HG03575 (cell line): ENCODE measurements around the gene ESAM.
A peak's percentile ranks its signal among the peaks of the same experiment; 100 is the strongest.

Experiments
- ATAC-seq: cut with Tn5 transposase; IDR thresholded peaks from one replicate; pipeline ENCODE4 v1.9.1; 2021; ENCODE audit not compliant: unreplicated experiment, insufficient number of reproducible peaks, low FRiP score; ENCODE audit errors: extremely low read depth

The ESAM gene

GRCh38 chr11:124756033-124756752 lies 5.9 kb downstream of the ESAM start:
- ATAC-seq = no peak

GRCh38 chr11:124754710-124755109 lies 7.4 kb downstream of the ESAM start:
- no peak for ATAC-seq

- no peak for ATAC-seq
Observed at GRCh38 chr11:124754309-124754708, 7.8 kb downstream of the ESAM start.

- no peak for ATAC-seq
Observed at GRCh38 chr11:124753624-124754023, 8.5 kb downstream of the ESAM start.

- no peak for ATAC-seq
Observed at GRCh38 chr11:124753205-124753604, 8.9 kb downstream of the ESAM start.

GRCh38 chr11:124752471-124753102 lies 9.5 kb downstream of the ESAM start:
- no peak for ATAC-seq

GRCh38 chr11:124751741-124752470 lies 10.2 kb downstream of the ESAM start, which contains the start of gene VSIG2:
VSIG2 (minus strand) TSS chr11:124752255; CDS start chr11:124752137, 118 bp downstream.
- no peak for ATAC-seq

GRCh38 chr11:124751391-124751740 lies 10.7 kb downstream of the ESAM start:
- ATAC-seq = no peak

GRCh38 chr11:124749912-124750311 lies 12.2 kb downstream of the ESAM start:
- no peak for ATAC-seq

- ATAC-seq = no peak
Observed at GRCh38 chr11:124748481-124749343, 13.4 kb downstream of the ESAM start.

- no peak for ATAC-seq
Observed at GRCh38 chr11:124748100-124748418, 14.0 kb downstream of the ESAM start.

- ATAC-seq = no peak
Observed at GRCh38 chr11:124747406-124748099, 14.5 kb downstream of the ESAM start.

GRCh38 chr11:124746621-124747243 lies 15.4 kb downstream of the ESAM start:
- peak; percentile 83 for ATAC-seq

- ATAC-seq = no peak
Observed at GRCh38 chr11:124745835-124746620, 16.1 kb downstream of the ESAM start.

GRCh38 chr11:124745270-124745834 lies 16.7 kb downstream of the ESAM start:
- no peak for ATAC-seq

GRCh38 chr11:124743050-124743449 lies 19.0 kb downstream of the ESAM start:
- ATAC-seq = no peak

- ATAC-seq = no peak
Observed at GRCh38 chr11:124742555-124742954, 19.5 kb downstream of the ESAM start.
